G401.6 (cell line): Measurements from ENCODE around the gene UBA3.

Experiments
- FAIRE-seq: peaks from 2 replicates; lab custom pipeline; 2012; peaks lifted over from hg19 to GRCh38; lab: Jason Lieb, UNC

Gene UBA3

DNA sequence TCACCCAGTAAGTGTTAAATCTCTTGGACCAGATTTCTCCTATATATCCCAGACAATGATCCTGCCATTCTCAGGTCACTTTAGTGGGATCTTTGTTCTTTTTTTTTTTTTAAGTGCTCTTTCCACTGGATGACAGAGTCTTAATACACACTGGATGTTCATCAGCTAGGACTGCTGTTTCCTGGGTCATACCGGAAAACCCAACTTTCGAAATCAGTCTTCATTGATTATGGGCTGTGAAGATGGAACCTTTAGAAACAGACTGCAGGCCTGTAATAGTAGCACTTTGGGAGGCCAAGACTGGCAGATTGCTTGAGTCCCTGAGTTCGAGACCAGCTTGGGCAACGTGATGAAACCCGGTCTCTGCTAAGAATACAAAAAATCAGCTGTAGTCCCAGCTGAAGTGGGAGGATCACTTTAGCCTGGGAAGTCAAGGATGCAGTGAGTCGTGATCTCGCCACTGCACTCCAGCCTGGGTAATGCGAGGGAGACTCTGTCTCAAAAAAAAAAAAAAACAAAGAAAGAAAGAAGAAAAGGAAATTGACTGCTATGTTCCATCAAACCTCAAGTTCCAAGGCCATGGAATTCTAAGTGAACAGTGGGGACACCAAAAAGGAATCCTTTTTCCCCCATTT is 69.0 kb downstream of the UBA3 start:
- FAIRE-seq = no peak

DNA sequence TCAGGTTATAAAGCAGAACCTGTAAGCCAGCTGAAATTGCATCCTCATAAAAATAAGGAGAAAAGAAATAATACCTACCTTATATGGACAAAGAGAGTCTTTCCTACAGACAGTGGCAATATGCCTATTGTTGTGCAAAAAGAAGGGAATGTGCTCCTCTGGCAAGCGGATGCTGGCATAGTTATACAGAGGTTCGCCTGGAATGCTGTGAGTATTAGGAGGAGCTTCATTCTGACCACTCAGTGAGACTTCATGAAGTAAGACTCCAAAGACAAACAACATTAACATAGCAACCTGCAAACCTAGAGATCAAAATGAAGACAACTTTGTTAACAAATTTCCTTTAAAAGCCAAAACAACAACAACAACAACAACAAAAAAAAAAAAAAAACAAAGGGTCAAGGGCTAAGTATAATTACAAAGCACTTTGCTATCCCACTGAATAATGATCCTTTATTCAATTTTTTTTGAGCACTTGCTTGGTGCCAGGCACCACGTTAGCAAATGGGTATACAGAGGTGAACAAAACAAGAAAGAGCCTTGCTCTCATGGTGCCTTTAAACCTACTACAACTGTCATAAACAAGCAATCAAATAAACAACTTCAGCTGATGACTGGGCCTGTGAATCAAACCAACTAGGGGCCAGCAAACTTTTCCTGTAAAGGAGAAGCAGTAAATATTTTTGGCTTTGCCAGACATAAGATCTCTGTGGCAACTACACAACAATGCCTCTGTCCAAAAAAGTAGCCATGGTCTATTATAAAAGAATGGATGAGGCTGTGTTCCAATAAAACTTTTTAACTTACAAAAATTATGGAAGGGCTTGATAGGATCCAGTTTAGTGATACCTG is 70.4 kb downstream of the UBA3 start:
- FAIRE-seq = peak; percentile 28

DNA sequence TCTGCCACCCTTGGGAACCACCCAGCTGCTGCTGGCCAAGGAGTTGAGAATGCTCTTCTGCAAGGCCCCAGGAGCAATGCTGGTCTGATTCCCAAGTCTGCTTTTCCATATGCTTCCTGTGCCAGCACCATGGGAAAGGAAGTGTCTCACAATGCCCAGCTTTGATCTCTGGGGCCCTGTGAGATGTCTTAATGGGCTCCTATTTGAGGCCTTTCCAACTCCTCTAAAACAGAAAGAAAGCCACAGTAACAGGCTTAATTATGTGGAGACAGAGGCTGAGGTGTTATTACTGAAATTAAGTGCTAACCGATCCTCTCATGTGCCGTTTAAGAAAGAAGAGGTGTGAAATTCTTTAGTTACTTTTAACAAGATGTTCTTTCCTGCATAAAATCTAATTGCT is 71.2 kb downstream of the UBA3 start:
- no peak for FAIRE-seq

DNA sequence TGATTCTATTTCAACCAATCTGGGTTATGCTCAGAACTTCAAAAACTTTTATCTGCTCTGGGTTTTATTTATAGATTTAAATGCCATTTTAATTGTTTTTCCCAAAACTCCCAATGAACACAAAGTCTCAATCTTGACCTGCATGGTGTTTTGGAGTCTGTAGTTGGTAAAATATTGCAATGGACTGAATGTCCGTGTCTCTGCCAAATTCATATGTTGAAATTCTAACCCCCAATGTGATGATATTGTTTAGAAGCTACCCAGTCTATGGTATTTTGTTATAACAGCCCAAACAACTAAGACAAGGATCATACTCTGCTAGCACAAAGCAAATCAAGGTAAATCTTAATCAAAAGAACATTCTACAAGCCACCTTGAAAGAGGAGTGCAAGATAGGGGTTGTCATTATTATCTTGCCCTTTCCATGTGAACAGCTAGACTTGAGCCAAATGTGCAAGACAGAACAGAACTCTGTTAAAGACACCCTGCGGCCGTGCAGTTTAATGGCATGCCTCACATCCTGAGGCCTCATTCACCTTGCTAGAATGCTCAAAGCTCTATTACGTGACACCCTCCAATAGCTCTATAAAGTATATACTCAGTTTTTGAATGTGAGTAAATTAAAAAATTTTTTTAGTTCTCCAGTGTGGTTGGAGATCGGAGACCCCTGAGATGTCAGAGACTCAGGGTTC is 74.2 kb downstream of the UBA3 start:
- no peak for FAIRE-seq

DNA sequence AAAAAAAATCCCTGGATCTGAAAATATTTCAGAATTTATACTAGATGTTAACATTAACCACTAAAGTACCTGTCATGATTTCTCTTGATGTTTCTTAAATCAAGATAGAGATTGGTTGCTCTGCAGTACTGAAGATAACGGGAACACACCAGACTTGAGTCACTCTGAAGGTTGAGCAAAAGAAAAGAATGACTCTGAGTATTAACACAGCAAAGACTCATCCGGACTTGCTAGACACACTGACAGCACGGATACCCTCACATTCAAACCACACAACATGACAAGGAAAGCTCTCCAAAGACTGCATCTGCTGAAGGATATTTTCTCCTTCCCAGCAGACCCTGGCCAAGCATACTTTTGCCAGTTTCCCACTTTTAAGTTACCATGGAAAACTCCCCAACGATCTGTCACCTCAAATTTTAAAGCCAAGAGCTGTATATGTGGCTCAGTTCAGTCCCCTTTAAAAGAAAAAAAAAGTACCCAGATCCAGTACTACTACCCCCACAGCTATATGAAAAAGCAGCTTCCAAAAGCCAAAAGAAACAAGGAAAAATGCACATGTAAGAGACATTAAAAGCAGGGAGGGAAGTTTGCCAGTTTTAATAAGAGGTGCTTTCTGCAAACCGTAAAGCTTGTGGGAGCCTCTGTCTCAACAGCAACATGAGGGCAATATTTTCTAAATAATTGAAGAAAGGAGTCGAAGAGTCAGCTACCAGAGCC is 74.9 kb downstream of the UBA3 start:
- no peak for FAIRE-seq
